Measurements from ENCODE around the gene TNXB. TPM values are rescaled to one million over a fixed set of nuclear protein-coding genes. Genes with fewer than 3 reads are reported as not detected.
"Not testable (repeated sequence)": the region's sequence is repeated elsewhere in the genome, so short reads cannot be mapped to it uniquely, and the experiment has no call there.

Gene TNXB
- total and polyA plus RNA-seq, 11 donors: 17.8 to 234 (median 51.8) TPM

- intact Hi-C loops (cut with DNase I): loop anchor here in 2 of 10 donors (10.0 kb wide), 2 partner anchors 73 to 113 kb away; partner anchors contain the start of genes PPT2 (in 1 of the 2) and PRRT1 (in 1 of the 2)
- 53 to 87% (median 80%) methylated on average over 4 to 8 of the region's 10 CpGs for WGBS, 4 donors
- H3K27ac ChIP-seq: not testable (repeated sequence)
Measured at GRCh38 chr6:32041385-32041784, 67.8 kb downstream of the TNXB start.

DNA sequence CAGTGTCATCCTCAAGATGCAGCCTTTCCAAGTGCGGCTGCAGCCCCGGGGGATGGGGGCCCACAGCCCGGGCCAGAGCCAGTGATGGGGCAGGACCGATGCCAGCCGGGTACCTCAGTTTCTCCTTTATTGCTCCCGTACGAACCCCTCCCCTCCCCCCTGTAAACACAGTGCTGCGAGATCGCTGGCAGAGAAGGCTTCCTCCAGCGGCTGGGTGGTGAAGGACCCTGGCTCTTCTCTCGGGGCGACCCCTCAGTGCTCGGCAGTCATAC lies 68.2 kb downstream of the TNXB start:
- H3K4me3 ChIP-seq, H3K27ac ChIP-seq, H3K4me1 ChIP-seq, ATAC-seq, H3K27me3 ChIP-seq, DNase-seq, H3K9me3 ChIP-seq, H3K36me3 ChIP-seq: not testable (repeated sequence)
- WGBS, 4 donors: 64 to 66% methylated on average over 7 of the region's 13 CpGs; no CpG with 5 or more reads in 2 of the 4 donors
- intact Hi-C loops (cut with DNase I): loop anchor here in 2 of 10 donors (10.0 kb wide), 2 partner anchors 74 to 114 kb away; partner anchors contain the start of genes PPT2 (in 1 of the 2) and PRRT1 (in 1 of the 2)

More at GRCh38 chr6:32041385-32041784, 67.8 kb downstream of the TNXB start:
- H3K27me3 ChIP-seq, H3K9me3 ChIP-seq, H3K4me1 ChIP-seq, H3K36me3 ChIP-seq, ATAC-seq, H3K4me3 ChIP-seq: not testable (repeated sequence)
- peak in 1 of 5 donors; percentile 31 for DNase-seq

- not testable (repeated sequence) for H3K4me1 ChIP-seq, H3K27ac ChIP-seq, H3K9me3 ChIP-seq, H3K4me3 ChIP-seq, H3K27me3 ChIP-seq, H3K36me3 ChIP-seq
- intact Hi-C loops (cut with DNase I): loop anchor here in 2 of 10 donors (10.0 kb wide), 2 partner anchors 74 to 114 kb away; partner anchors contain the start of genes PPT2 (in 1 of the 2) and PRRT1 (in 1 of the 2)
- 82 to 85% (median 83%) methylated on average over 14 to 24 of the region's 43 CpGs; no CpG with 5 or more reads in 1 of the 4 donors for WGBS, 4 donors
- peak in 1 of 4 donors; percentile 1 for ATAC-seq
- DNase-seq: peak in 1 of 5 donors; percentile 29
Measured at GRCh38 chr6:32040299-32041049, 68.7 kb downstream of the TNXB start.

DNA sequence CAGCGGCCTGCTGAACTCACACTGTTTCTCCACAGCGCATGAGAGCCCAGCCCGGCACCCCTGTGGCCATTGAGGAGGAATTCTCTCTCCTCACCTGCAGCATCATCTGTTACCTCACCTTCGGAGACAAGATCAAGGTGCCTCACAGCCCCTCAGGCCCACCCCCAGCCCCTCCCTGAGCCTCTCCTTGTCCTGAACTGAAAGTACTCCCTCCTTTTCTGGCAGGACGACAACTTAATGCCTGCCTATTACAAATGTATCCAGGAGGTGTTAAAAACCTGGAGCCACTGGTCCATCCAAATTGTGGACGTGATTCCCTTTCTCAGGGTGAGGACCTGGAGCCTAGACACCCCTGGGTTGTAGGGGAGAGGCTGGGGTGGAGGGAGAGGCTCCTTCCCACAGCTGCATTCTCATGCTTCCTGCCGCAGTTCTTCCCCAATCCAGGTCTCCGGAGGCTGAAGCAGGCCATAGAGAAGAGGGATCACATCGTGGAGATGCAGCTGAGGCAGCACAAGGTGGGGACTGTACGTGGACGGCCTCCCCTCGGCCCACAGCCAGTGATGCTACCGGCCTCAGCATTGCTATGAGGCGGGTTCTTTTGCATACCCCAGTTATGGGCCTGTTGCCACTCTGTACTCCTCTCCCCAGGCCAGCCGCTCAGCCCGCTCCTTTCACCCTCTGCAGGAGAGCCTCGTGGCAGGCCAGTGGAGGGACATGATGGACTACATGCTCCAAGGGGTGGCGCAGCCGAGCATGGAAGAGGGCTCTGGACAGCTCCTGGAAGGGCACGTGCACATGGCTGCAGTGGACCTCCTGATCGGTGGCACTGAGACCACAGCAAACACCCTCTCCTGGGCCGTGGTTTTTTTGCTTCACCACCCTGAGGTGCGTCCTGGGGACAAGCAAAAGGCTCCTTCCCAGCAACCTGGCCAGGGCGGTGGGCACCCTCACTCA lies 69.5 kb downstream of the TNXB start:
- peak in 2 of 5 donors; percentile 19 to 42 for DNase-seq
- not testable (repeated sequence) for H3K27ac ChIP-seq, H3K4me3 ChIP-seq, H3K9me3 ChIP-seq, H3K36me3 ChIP-seq, H3K27me3 ChIP-seq, H3K4me1 ChIP-seq
- ATAC-seq: peak in 3 of 4 donors; percentile 4 to 24 (median 10)
- 59 to 76% (median 73%) methylated on average over 16 to 23 of the region's 24 CpGs for WGBS, 4 donors
- intact Hi-C loops (cut with DNase I): loop anchor here in 2 of 10 donors (10.0 kb wide), 2 partner anchors 75 to 115 kb away; partner anchors contain the start of genes PPT2 (in 1 of the 2) and PRRT1 (in 1 of the 2)

DNA sequence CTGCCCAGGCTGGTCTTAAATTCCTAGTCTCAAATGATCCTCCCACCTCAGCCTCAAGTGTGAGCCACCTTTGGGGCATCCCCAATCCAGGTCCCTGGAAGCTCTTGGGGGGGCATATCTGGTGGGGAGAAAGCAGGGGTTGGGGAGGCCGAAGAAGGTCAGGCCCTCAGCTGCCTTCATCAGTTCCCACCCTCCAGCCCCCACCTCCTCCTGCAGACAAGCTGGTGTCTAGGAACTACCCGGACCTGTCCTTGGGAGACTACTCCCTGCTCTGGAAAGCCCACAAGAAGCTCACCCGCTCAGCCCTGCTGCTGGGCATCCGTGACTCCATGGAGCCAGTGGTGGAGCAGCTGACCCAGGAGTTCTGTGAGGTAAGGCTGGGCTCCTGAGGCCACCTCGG lies 70.3 kb downstream of the TNXB start:
- H3K36me3 ChIP-seq; H3K27me3 ChIP-seq; H3K27ac ChIP-seq; intact Hi-C loops (cut with DNase I); ATAC-seq; H3K9me3 ChIP-seq; H3K4me3 ChIP-seq; H3K4me1 ChIP-seq: not testable (repeated sequence)
- 72 to 87% (median 77%) methylated on average over 4 of the region's 5 CpGs for WGBS, 4 donors
- DNase-seq: peak in 1 of 5 donors; percentile 18

DNA sequence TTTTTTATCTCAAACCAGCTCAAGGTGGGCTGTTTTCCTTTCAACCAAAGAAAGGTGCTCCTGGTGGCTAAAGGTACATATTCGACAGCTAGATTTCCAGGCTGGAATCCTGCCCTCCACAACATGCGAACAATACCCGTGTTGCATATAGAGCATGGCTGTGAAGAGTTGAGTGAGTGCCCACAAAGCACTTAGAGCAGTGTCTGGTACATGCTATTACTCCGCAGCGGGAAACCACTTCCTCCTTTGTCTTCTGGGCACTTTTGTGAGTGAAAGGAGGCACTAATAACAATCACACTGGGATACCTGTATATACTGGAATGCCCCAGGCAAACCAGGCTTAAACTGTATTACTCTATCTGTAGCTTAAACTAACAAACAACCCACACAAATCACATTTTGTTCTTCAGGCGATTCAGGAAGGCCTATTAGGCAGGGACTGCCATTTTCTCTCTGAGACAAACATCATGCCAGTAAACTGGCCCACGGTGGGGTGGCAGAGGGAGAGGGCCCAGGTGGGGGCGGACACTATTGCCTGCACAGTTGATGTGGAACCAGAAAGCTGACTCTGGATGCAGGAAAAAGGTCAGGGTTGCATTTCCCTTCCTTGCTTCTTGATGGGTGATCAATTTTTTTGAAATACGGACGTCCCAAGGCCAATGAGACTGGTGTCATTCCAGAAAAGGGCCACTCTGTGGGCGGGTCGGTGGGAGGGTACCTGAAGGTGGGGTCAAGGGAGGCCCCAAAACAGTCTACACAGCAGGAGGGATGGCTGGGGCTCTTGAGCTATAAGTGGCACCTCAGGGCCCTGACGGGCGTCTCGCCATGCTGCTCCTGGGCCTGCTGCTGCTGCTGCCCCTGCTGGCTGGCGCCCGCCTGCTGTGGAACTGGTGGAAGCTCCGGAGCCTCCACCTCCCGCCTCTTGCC lies 71.3 kb downstream of the TNXB start, which contains the start of gene CYP21A2:
Gene CYP21A2, plus strand, starts transcription at position 818 of the 927 bp plus-strand sequence. Its CDS starts 8 bp downstream, at position 826.
- intact Hi-C loops (cut with DNase I); H3K4me1 ChIP-seq; H3K36me3 ChIP-seq; H3K9me3 ChIP-seq; H3K4me3 ChIP-seq; H3K27ac ChIP-seq; H3K27me3 ChIP-seq; ATAC-seq: not testable (repeated sequence)
- DNase-seq: peak in 1 of 5 donors; percentile 13
- 76 to 86% (median 80%) methylated on average over 8 to 15 of the region's 19 CpGs for WGBS, 4 donors

DNA sequence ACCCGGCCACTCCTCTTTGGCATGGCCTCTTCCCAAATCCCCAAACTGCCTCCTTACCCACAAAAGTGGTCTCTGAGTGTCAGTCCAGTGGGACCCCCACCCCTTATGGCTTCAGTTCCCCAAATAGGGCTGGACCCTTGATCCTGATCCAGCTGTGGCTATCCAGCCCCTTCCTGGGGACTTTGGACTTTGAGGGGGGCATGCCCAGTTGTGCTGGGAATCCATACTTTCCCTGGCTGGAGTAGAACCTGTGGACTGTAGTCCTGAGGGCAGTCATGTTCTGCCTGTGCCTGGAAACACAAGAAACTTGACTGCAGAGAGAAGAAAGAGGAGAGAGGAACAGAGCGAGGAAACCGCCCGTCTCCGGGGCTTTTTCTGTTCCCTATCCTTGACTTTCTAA lies 72.0 kb downstream of the TNXB start:
- H3K9me3 ChIP-seq; intact Hi-C loops (cut with DNase I); ATAC-seq; H3K36me3 ChIP-seq; H3K4me3 ChIP-seq; H3K27me3 ChIP-seq; H3K27ac ChIP-seq; H3K4me1 ChIP-seq: not testable (repeated sequence)
- 74 to 89% (median 86%) methylated on average over 4 to 5 of the region's 5 CpGs for WGBS, 4 donors
- DNase-seq: peak in 1 of 5 donors; percentile 8

GRCh38 chr6:32035283-32036013 lies 73.7 kb downstream of the TNXB start:
- H3K27ac ChIP-seq; intact Hi-C loops (cut with DNase I); H3K9me3 ChIP-seq; H3K4me1 ChIP-seq; H3K36me3 ChIP-seq; H3K27me3 ChIP-seq; DNase-seq; H3K4me3 ChIP-seq: not testable (repeated sequence)
- no CpG with 5 or more reads among the region's 16 CpGs for WGBS, 4 donors
- peak in 2 of 4 donors; percentile 37 to 38 for ATAC-seq

DNA sequence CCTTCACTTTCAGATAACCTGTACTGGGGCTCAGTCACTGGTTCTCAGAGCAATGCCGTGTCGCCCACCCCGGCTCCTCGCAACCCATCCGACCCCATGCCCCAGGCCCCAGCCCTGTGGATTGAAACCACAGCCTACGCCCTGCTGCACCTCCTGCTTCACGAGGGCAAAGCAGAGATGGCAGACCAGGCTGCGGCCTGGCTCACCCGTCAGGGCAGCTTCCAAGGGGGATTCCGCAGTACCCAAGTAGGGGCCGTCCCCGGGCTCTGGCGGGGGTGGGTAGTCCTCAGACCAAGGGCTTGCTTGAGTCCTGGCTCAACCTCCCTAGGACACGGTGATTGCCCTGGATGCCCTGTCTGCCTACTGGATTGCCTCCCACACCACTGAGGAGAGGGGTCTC lies 79.6 kb downstream of the TNXB start:
- H3K4me3 ChIP-seq; H3K27ac ChIP-seq; H3K4me1 ChIP-seq; H3K27me3 ChIP-seq; ATAC-seq; H3K36me3 ChIP-seq; H3K9me3 ChIP-seq; intact Hi-C loops (cut with DNase I): not testable (repeated sequence)
- 90 to 94% (median 91%) methylated on average over 5 to 8 of the region's 14 CpGs; no CpG with 5 or more reads in 1 of the 4 donors for WGBS, 4 donors
- peak in 1 of 5 donors; percentile 21 for DNase-seq
